CD4-positive, alpha-beta T cell treated with Interleukin-12 subunit alpha and Interleukin-12 subunit beta, for 1 hour (primary cell): ENCODE results near the gene FKBP6.
A peak's percentile ranks its signal among the peaks of the same experiment; 100 is the strongest.
"Not testable (repeated sequence)": the region's sequence is repeated elsewhere in the genome, so short reads cannot be mapped to it uniquely, and the experiment has no call there.

Source experiments
- DNase-seq: peaks from one replicate; pipeline ENCODE4 v3.0.0-alpha.2; 2020

The FKBP6 gene

DNA sequence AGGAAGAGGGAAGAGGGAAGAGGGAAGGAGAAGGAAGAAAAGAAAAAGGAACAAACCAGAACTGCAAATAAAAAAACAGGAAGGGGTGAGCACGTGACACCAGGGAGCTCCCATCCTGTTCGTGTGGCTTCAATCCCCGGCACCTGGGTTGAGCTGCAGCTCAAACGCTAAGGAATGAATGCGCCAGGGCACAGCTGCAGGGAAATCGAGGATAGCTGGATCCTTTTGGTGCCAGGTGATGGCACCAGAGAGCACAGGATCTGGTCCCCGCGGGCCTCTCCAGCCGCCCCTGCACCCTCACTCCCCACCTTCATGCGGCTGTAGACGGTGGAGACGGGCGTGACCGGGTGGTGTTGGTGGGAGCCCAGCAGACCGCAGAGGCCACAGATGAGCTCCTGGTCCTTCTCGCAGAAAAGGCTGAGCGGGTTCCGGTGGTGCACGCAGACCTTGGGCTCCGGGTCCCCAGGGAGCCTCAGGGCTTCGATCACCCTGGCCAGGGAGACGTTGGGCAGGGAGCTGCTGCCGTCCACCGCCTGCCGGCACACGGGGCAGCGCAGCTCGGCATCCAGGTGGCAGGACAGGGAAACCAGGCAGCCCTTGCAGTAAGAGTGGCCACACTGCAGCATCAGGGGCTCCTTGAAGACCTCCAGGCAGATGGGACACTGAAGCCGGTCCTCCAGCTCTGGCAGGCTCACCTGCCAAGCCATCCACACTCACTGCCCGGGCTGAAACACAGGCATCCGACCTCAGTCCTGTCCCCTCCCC, 3.7 kb upstream of the FKBP6 start:
- DNase-seq: peak; percentile 51

DNA sequence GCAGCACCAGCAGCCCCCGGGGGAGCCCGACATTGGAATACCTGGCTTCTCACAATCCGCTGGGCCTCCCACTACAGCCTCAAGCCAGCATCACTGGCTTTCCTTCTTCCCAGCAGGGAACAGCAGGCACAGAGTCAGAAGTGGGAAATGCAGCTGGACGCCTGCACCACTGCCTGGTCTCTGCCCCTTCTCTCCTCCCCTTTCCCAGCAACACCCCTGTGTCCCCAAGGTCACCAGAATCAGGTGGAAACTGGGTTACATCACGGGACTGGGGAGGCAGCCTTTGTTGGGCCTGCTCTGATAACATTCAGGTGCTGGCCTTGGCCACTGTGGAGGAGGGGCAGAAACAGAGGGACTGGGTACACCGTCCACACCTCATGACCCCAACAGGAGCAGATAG, 2.5 kb upstream of the FKBP6 start:
- DNase-seq: not testable (repeated sequence)

- not testable (repeated sequence) for DNase-seq
These were observed 512 bp upstream of the FKBP6 start for GRCh38 chr7:73327449-73327848.

DNA sequence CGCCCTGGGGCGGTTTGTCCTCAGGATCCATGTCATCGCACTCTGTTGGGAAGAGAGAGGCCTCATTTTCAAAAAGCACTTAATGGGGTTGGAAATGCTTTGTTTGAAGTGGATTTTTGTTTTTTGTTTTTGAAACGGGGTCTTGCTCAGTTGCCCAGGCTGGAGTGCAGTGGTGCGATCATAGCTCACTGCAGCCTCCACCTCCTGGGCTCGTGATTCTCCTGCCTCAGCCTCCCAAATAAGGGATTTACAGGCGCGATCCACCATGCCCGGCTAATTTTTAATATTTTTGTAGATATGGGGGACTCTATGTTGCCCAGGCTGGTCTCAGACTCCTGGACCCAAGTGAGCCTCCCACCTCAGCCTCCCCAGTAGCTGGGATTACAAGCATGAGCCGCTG, 735 bp downstream of the FKBP6 start:
- no peak for DNase-seq

- DNase-seq: no peak
These were observed 2.1 kb downstream of the FKBP6 start for GRCh38 chr7:73329861-73330581.

- DNase-seq: no peak
These were observed 2.8 kb downstream of the FKBP6 start for GRCh38 chr7:73330772-73331171.

DNA sequence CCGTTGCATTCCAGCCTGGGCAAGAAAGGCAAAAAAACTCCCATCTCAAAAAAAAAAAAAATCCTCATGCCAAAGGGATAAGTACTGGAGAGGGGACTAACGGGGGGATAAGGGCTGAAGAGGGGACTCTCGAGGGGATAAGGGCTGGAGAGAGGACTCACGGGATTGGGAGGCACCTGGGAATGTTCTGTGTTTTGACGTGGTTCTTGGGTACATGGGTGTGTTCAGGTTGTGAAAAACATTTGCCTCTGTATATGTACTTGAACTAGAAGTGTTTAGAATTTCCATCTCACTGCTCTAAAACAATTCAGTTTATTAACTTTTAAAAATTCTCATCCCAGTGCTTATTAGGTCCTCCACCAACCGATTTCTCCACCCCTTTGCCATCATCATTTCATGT, 4.5 kb downstream of the FKBP6 start:
- no peak for DNase-seq

- DNase-seq: no peak
These were observed 10.4 kb downstream of the FKBP6 start for GRCh38 chr7:73338321-73338720.

- DNase-seq: no peak
These were observed 12.6 kb downstream of the FKBP6 start for GRCh38 chr7:73340514-73340913.

DNA sequence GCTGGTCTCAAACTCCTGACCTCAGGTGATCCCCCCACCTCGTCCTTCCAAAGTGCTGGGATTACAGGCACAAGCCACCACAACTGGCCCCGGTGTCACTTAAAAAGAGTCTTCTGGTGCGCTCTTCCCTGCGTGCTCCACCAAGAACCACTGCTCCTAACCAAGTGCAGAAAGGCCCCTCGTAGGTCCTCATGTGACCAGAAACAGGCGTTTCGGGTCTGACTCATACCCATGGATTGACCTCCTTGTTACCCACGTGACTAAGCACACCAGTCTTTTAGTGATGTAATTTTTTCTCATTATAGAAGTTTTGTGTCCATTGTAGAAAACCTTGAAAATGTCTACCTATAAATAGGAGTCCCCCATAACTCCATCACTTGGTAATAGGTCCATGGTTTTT, 13.9 kb downstream of the FKBP6 start:
- no peak for DNase-seq

DNA sequence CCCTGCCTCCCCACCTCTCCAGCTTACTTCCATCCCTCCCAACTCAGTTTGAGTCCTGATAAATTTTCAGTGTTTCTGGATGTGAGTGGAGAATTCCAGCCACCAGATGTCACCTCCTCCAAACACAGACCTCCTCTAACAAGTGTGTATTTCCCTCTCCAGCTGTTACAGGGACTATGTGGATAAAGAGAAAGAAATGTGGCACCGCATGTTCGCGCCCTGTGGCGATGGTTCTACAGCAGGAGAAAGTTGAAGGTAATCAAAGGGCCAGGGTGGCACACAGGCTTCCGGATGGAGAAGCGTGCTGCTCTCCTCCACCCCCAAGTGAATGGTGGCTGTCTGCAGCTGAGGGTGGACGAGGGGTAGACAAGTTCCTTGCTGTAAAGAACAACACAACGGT, 14.7 kb downstream of the FKBP6 start:
- no peak for DNase-seq

DNA sequence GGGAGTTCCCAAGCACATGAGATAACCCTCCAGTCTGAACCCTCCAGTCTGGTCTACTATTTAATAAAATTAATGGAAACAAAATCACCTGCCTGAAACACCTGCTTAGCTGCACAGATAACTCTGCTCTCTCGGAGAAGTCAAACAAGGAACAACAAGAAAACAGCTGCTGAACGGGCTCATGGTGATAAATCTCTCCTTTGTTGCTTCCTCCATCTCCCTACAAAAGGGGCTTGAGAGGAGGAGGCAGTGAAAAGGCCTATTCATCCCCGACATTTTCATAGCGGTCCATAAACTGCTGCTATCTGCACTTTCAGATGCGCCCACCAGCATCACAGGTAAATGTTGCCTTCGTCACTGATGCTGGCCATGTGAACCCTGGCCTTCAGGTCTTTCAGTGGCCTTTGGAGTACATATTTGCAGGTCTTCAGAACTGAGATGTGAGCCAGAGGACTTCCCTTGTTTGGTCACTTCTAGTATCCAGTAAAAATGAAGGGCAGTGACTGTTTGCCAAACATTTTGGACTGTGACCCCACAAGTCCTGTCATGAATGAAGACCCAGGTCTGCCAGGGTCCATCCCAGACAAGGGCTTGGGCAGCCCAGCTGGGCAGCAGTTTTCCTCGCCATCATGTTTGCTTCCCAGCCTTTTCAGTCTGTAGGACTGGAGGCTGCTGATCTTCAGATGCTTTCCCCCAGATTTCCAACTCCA, 15.9 kb downstream of the FKBP6 start:
- no peak for DNase-seq

DNA sequence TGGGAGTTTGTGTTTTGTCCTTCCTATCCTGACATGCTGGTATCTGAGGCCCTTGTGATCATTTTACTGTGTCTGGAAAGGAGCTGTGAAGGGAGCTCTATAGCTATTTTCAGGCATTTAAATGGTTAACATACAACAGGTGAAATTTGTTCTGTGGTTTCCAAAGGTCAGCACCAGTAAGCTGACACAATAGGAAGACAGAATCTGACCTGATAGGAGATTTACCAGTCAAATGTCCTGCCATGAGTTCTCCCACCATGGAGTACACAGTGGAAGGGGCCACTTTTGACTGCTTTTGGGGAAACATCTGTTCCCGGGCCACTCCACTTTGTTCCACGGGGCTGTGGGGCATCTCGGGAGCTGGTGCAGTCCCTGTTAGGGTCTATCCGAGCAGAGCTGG, 17.6 kb downstream of the FKBP6 start:
- DNase-seq: no peak

- no peak for DNase-seq
These were observed 18.0 kb downstream of the FKBP6 start for GRCh38 chr7:73345951-73346350.

GRCh38 chr7:73349763-73350162, 21.8 kb downstream of the FKBP6 start:
- no peak for DNase-seq

DNA sequence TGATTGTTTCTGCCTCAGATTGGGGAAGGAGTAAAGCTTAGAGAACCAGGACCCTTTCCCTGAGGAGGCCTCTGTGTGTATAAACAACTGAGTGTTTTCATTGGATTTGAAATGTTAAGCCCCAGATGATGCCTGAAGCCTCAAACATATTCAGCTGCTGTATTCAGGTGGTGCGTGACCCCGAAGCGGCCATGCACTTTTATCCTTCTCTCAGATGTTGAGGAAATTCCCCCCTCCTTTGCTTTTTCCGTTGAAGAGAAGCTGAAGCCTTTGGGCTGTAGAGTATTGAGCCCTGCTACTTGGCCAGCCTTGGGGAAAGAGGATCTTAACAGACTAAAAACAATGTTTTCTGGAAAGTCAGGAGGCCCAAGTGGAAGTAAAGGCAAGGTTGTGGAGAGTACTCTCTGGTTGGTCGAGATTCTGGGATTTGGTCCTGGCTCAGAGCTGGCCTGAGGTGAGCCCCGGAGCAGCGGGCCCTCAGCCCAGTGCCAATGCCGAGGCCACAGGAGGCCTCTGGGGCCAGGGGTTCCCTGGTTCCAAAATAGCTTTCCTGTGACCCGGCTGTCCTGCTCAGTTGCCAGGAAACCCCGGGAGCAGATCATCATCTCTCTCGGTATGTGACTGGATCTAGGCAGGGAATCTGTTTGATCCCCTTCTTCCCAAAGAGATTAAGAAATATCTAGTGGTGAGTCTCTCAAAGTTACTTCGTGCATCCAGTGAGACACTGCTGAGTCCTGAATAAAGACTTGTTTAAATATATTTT, 22.5 kb downstream of the FKBP6 start:
- no peak for DNase-seq

DNA sequence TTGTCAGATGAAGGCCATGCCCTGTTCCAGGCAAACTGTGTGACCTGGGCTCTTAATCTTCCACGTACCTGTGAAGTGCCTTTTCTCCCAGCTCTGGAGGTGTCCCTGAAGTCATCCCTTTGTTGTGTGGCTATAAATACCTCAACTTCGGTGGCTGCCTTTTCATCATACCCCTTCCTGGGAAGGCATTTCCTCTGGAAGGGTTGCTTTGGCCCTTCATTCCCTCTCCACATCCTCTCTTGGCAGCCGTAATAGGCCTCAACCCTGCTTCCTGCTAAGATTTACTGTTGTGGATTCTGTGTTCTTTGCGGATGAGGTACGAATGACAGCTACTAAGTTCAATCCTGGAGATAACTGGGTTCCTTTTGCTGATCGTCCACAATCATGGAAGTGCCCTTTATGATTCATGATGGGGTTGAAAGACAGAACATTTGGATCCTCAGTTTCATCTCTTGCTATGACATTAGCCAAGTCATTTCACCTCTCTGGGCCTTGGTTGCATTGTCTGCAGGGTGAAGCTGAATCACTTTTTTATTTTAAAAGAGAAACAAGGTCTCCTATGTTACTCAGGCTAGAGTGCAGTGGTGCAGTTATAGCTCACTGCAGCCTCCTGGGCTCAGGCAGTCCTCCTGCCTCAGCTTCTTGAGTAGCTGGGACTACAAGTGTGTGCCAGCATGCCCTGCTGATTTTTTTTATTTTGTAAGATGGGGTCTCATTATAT, 23.6 kb downstream of the FKBP6 start:
- no peak for DNase-seq

DNA sequence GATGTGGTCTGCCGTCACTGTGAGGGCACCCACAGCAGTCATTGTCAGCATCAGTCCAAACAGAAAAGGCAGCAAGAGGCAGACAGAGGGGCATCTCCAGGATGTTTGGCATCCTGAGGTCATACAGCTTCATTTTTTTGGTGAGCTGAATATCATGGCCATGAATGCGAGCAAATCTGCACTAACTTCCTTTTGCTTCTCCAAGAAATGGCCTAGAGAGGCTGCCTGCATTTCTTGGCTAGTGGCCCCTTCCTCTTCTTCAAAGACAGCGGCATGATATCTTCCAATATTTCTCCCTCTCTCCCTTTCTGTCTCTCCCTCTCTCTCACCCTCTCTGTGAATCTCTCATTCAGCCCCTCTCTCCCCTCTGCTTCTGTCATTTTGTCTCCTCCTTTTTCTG, 24.8 kb downstream of the FKBP6 start:
- DNase-seq: no peak

- DNase-seq: no peak
These were observed 25.3 kb downstream of the FKBP6 start for GRCh38 chr7:73353243-73353642.

GRCh38 chr7:73354196-73354595, 26.2 kb downstream of the FKBP6 start:
- DNase-seq: no peak

DNA sequence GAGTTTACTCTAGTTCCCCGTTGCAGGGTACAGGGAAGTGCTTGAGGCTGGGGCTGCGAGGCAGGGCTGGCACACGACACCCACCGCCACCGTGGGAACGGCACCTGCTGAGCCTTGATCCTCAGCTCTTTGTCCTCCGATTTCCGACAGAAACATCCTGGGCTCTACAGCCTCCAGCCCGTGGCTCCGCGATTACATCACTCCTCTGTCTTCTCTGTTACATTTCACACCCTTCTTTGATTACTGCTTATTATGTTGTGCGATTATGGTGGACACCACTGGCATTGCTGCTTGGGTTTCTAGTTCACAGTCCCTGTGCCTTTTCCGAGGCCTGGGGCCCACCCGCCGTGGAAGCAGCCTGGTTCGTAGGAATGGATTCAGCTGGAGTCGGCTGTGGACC, 26.9 kb downstream of the FKBP6 start:
- no peak for DNase-seq

DNA sequence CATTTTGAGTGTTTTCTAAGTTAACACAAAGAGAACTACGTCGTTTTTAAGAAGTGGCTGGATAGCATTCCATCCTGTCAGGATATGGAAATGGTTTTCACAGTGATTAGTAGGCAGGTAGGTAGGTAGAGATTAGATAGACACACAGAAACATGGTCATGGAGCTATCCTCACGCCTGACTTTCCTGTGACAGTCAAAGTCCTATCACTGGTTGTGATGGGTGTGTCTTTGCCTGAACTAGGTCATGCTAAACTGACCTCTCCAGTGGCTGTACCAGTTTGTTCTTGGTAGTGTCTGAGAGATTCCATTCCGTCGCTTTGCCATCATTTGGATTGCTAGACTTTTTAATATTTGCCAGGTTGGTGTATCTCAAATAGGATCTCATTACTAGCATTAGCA, 28.2 kb downstream of the FKBP6 start:
- no peak for DNase-seq
